ENCODE data around the gene ARMC12. TPM values are rescaled to one million over a fixed set of nuclear protein-coding genes. Genes with fewer than 3 reads are reported as not detected.

Gene ARMC12
- total RNA-seq, 1 donor from 2014 or later = 0.53 TPM

DNA sequence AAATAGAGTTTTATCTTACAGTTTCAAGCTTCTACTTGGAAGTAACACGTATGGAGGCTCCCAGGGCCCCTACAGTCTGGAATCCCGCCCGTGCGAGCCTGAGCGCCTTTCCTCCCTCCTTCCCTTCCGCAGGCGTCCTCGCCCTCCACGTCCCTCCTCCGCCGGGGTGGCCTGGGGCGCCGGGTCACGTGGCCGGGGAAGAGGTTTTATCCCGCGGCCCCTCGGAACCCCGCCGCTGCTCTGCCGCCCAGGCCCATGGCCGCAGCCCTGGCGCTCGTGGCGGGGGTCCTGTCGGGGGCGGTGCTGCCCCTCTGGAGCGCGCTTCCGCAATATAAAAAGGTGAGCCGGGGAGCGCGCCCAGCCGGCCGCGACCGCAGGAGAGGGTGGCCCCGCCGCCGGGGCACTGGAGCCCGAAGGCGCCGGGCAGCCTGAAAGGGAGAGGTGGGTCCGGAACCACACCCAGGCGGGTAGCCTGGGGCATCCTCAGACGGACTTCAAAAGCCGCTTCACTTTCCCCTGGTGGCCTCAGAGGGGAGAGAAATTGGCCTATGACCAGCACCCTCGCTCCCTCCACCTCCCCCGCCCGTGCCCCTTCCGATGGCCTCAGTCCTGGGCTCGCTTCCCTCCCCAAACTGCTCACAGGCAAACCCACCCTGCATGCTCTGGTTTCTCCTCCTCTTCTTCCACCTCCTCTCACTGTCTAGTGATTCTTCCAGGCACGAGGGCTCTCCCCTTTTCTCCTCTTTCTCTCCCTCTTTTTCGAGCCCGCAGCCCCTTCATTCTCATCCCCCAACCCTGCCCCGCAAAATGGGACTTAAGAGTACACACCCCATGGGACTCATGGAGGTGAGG is 39.8 kb downstream of the ARMC12 start, which contains the start of gene CLPSL2:
CLPSL2 (plus strand) TSS at position 235 of the 852 bp plus-strand sequence; CDS start at position 256, 21 bp downstream.
- no peaks in the 10 kb centered on the region for H3K36me3 ChIP-seq (ENCODE audit: control insufficient read depth, insufficient read depth, low read length)
- FAIRE-seq = no peak
- H3K27me3 ChIP-seq (ENCODE audit: control insufficient read depth, insufficient read depth, low read length) = peaks cover 1% of the 10 kb centered on the region
- no peak for DNase-seq (ENCODE audit: low read depth)
- no peak for TF ChIP-seq CTCF (IDR thresholded peaks at IDR 0.05; ENCODE audit: insufficient read depth, low read length, severe bottlenecking)
- H3K4me3 ChIP-seq (ENCODE audit: low read depth, low read length) = peak within 1 kb of the TSS; percentile 37

DNA sequence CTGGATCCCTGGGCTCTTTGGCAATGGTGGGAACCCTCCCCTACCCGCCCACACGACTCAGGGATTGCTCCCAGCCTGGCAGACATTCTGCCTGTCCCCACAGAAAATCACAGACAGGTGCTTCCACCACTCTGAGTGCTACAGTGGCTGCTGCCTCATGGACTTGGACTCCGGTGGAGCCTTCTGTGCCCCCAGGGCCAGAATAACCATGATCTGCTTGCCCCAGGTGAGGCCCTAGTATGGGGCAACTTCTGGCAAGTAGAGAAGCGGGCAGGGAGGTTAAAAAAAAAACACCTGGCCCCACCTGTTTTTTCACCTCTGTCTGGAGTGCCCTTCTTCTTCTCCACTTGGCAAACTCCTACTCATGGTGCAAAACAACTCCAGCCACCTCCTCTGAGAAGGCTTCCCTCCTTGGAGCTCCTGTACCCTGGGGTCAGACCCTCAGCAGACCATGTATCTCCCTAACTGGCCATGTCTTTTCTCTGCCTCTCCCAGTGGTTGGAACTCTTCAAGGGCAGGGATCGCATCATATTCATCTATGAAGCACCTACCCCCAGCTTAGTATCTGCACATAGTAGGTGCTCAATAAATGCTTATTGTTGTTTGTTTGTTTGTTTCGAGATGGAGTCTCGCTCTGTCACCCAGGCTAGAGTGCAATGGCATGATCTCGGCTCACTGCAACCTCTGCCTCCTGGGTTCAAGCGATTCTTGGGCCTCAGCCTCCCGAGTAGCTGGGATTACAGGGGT is 40.7 kb downstream of the ARMC12 start:
- Histone ChIP-seq H3K27me3 (ENCODE audit: control insufficient read depth, insufficient read depth, low read length) (peaks cover 1% of the 10 kb centered on the region), H3K4me3 (ENCODE audit: low read depth, low read length) (no peak overlapping the region), H3K36me3 (ENCODE audit: control insufficient read depth, insufficient read depth, low read length) (no peaks in the 10 kb centered on the region)
- TF ChIP-seq CTCF (IDR thresholded peaks at IDR 0.05; ENCODE audit: insufficient read depth, low read length, severe bottlenecking) = no peak
- FAIRE-seq (no peak), DNase-seq (ENCODE audit: low read depth) (no peak)

DNA sequence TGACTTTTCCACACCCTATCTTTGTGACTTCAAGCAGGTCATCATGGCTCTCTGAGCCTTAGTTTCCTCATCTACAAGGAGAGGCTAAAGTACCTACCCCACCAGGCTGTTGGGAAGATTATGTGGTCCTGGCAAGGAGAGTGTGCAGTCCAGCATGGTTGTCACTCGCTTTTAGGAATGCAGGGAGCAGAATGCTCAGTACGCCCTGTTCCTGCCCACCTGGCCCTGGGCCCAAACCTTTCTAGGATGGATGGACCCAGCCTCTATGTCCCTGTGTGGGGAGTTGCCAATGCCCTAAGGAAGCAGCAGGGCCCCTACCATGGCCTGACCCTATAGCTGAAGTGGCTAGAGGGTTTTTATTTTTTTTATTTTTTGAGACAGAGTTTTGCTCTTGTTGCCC is 41.6 kb downstream of the ARMC12 start:
- H3K4me3 ChIP-seq (ENCODE audit: low read depth, low read length) = no peak overlapping the region
- H3K36me3 ChIP-seq (ENCODE audit: control insufficient read depth, insufficient read depth, low read length) = no peaks in the 10 kb centered on the region
- no peak for DNase-seq (ENCODE audit: low read depth)
- no peak for TF ChIP-seq CTCF (IDR thresholded peaks at IDR 0.05; ENCODE audit: insufficient read depth, low read length, severe bottlenecking)
- H3K27me3 ChIP-seq (ENCODE audit: control insufficient read depth, insufficient read depth, low read length) = peaks cover 1% of the 10 kb centered on the region
- no peak for FAIRE-seq

GRCh38 chr6:35780719-35781118 is 43.9 kb downstream of the ARMC12 start, which contains the start of gene CLPSL1:
Gene CLPSL1 (plus strand): TSS chr6:35781019. CDS start chr6:35781111, 92 bp downstream.
- H3K36me3 ChIP-seq (ENCODE audit: control insufficient read depth, insufficient read depth, low read length) = no peaks in the 10 kb centered on the region
- DNase-seq (ENCODE audit: low read depth) (no peak), FAIRE-seq (no peak)
- H3K27me3 ChIP-seq (ENCODE audit: control insufficient read depth, insufficient read depth, low read length) = peaks cover 1% of the 10 kb centered on the region
- no peak within 1 kb of the TSS for H3K4me3 ChIP-seq (ENCODE audit: low read depth, low read length)
- no peak for TF ChIP-seq CTCF (IDR thresholded peaks at IDR 0.05; ENCODE audit: insufficient read depth, low read length, severe bottlenecking)

GRCh38 chr6:35781290-35781689 is 44.5 kb downstream of the ARMC12 start:
- no peaks in the 10 kb centered on the region for H3K27me3 ChIP-seq (ENCODE audit: control insufficient read depth, insufficient read depth, low read length)
- H3K4me3 ChIP-seq (ENCODE audit: low read depth, low read length) = no peak overlapping the region
- no peak for TF ChIP-seq CTCF (IDR thresholded peaks at IDR 0.05; ENCODE audit: insufficient read depth, low read length, severe bottlenecking)
- no peak for FAIRE-seq
- no peak for DNase-seq (ENCODE audit: low read depth)
- H3K36me3 ChIP-seq (ENCODE audit: control insufficient read depth, insufficient read depth, low read length) = no peaks in the 10 kb centered on the region
